Measurements from ENCODE around the gene POLR2L.
A peak's percentile ranks its signal among the peaks of the same experiment; 100 is the strongest.

DNA sequence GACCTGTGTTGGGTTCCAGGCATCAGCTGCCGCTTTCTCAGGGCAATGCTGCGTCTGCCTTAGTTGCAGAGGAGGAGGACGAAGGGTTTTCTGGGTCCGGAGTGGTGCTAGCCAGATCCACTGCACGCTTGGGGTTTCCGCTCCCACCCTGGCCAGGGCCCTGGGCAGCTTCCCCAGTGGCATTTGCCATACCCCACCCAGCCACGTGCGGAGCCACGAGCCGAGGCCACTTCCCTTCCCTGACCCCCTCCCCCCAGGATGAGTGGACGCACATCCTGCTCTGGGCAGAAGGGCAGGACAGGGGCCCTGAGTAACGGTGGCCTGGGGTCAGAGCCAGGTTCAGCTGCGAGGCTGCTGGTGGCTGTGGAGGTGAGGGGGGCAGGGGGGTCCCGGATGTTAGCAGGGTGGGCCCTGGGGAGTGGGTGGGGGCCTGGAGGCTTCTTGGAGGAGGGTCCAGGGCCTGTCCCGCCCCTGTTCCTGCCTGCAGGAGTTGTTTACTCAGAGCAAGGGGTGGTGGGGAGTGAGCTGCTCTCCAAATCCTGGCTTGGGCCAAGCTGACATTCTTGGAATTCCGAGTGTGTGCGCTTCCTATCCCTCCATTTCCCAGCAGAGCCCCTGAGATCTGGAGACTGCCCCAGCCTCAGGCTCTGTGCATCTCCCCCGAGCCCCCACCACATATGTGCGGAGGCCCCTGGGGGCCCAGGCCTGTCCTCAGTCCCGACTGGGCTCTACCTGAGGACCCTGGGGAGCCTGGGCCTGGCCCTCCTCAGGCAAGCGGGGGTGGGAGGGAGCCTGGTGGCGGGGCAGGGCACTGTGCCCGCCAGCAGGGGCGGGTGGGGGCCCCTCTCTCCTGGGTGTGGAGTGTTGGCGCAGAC is 1.7 kb upstream of the POLR2L start:
- TF ChIP-seq, protein P1, sequence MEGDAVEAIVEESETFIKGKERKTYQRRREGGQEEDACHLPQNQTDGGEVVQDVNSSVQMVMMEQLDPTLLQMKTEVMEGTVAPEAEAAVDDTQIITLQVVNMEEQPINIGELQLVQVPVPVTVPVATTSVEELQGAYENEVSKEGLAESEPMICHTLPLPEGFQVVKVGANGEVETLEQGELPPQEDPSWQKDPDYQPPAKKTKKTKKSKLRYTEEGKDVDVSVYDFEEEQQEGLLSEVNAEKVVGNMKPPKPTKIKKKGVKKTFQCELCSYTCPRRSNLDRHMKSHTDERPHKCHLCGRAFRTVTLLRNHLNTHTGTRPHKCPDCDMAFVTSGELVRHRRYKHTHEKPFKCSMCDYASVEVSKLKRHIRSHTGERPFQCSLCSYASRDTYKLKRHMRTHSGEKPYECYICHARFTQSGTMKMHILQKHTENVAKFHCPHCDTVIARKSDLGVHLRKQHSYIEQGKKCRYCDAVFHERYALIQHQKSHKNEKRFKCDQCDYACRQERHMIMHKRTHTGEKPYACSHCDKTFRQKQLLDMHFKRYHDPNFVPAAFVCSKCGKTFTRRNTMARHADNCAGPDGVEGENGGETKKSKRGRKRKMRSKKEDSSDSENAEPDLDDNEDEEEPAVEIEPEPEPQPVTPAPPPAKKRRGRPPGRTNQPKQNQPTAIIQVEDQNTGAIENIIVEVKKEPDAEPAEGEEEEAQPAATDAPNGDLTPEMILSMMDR (IDR thresholded peaks at IDR 0.05) = peak; percentile 39; the same call in 1 of the 2 replicates
- TF ChIP-seq POLR2AphosphoS5 (IDR thresholded peaks at IDR 0.05; ENCODE audit: low read depth, low read length) (peak; percentile 79; the same call in 1 of the 2 replicates), TCF7L2 (IDR thresholded peaks at IDR 0.05; ENCODE audit: low read depth, low read length) (no peak), SIN3A (IDR thresholded peaks at IDR 0.05; ENCODE audit: borderline replicate concordance, insufficient read depth, low read depth, low read length) (no peak)
- TF ChIP-seq, protein P2, sequence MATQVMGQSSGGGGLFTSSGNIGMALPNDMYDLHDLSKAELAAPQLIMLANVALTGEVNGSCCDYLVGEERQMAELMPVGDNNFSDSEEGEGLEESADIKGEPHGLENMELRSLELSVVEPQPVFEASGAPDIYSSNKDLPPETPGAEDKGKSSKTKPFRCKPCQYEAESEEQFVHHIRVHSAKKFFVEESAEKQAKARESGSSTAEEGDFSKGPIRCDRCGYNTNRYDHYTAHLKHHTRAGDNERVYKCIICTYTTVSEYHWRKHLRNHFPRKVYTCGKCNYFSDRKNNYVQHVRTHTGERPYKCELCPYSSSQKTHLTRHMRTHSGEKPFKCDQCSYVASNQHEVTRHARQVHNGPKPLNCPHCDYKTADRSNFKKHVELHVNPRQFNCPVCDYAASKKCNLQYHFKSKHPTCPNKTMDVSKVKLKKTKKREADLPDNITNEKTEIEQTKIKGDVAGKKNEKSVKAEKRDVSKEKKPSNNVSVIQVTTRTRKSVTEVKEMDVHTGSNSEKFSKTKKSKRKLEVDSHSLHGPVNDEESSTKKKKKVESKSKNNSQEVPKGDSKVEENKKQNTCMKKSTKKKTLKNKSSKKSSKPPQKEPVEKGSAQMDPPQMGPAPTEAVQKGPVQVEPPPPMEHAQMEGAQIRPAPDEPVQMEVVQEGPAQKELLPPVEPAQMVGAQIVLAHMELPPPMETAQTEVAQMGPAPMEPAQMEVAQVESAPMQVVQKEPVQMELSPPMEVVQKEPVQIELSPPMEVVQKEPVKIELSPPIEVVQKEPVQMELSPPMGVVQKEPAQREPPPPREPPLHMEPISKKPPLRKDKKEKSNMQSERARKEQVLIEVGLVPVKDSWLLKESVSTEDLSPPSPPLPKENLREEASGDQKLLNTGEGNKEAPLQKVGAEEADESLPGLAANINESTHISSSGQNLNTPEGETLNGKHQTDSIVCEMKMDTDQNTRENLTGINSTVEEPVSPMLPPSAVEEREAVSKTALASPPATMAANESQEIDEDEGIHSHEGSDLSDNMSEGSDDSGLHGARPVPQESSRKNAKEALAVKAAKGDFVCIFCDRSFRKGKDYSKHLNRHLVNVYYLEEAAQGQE (IDR thresholded peaks at IDR 0.05; ENCODE audit: insufficient read depth in 1 of 2, low read depth in 2 of 2, low read length in 1 of 2) = no peak
